Measurements from ENCODE around the gene ITGAE. TPM values are rescaled to one million over a fixed set of nuclear protein-coding genes. Genes with fewer than 3 reads are reported as not detected.

The ITGAE gene
- total and polyA plus RNA-seq, 10 of the 15 experiments (the other 5 are each of a cell fraction or from before 2014, with no cell fraction given): 13.1 to 161 (median 34.8) TPM

GRCh38 chr17:3740611-3741073, 60.3 kb downstream of the ITGAE start:
- intact Hi-C loops (cut with micrococcal nuclease; ENCODE audit: unreplicated experiment): no loop called here
- in situ Hi-C loops (cut with MboI): no loop called here

More at GRCh38 chr17:3740611-3741073, 60.3 kb downstream of the ITGAE start:
- RAD21 ChIA-PET (ENCODE audit: unreplicated experiment): interaction anchor here (0.6 to 7.7 kb wide), 9 partner anchors 8 to 105 kb away, joined by 3 to 191 read pairs (median 4); partner anchors contain the start of gene NCBP3
- Histone ChIP-seq H3K4me3 (no peak overlapping the region; the same call in 1 of the 2 replicates), H3K36me3 (ENCODE audit: control insufficient read depth in 2 of 2, insufficient read depth in 2 of 2, low read length in 1 of 2) (no peaks in the 10 kb centered on the region), H3K27me3 (replicated peaks in 1 of 2; ENCODE audit: control insufficient read depth in 2 of 2, insufficient read depth in 2 of 2, low read length in 1 of 2) (no peaks in the 10 kb centered on the region), H3K27ac (ENCODE audit: control insufficient read depth, insufficient read depth) (no peak overlapping the region), H3K9ac (ENCODE audit: control insufficient read depth, insufficient read depth, low read length) (no peak overlapping the region), H3K9me3 (replicated peaks; ENCODE audit: control insufficient read depth, insufficient read depth, low read length) (no peaks in the 10 kb centered on the region; the same call in 2 of the 3 replicates), H4K20me1 (ENCODE audit: control insufficient read depth, insufficient read depth) (no peaks in the 10 kb centered on the region), H3K79me2 (ENCODE audit: control insufficient read depth, insufficient read depth, low read length) (no peaks in the 10 kb centered on the region), H3K4me2 (ENCODE audit: control insufficient read depth, insufficient read depth) (no peak overlapping the region), H2AFZ (ENCODE audit: control insufficient read depth, low read depth, low read length) (peak overlapping the region; percentile 56), H3K4me1 (ENCODE audit: control insufficient read depth, insufficient read depth, low read length) (0 out of 2 replicates have a peak, but pooled peaks cover 2% of the 10 kb centered on the region)
- FAIRE-seq: peak; percentile 84
- TF ChIP-seq RBBP5 (conservative IDR thresholded peaks at IDR 0.05) (no peak), KAT2A (conservative IDR thresholded peaks at IDR 0.05; ENCODE audit: control insufficient read depth, low read depth, low read length) (no peak), GABPA (IDR thresholded peaks at IDR 0.05; ENCODE audit: low read depth) (peak; percentile 58), RUNX3 (IDR thresholded peaks at IDR 0.05; ENCODE audit: low read length) (0 out of 2 replicates have a peak, but pooled peaks have one; percentile 13), IKZF1 (conservative IDR thresholded peaks at IDR 0.05) (peak; percentile 18; the same call in 1 of the 2 replicates), TCF12 (IDR thresholded peaks at IDR 0.05; ENCODE audit: low read depth, low read length) (peak; percentile 20; the same call in 1 of the 2 replicates), SRF (IDR thresholded peaks at IDR 0.05; ENCODE audit: low read depth in 2 of 2, low read length in 2 of 2) (0 out of 4 replicates have a peak, but pooled peaks of 1 of the 2 experiments have one; percentile 52), SPI1 (IDR thresholded peaks at IDR 0.05; ENCODE audit: borderline replicate concordance, insufficient read depth, low read depth, low read length) (peak; percentile 36; the same call in 1 of the 2 replicates), ASH2L (IDR thresholded peaks at IDR 0.05; ENCODE audit: borderline replicate concordance, low read depth) (no peak)
- TF ChIP-seq, protein P1, sequence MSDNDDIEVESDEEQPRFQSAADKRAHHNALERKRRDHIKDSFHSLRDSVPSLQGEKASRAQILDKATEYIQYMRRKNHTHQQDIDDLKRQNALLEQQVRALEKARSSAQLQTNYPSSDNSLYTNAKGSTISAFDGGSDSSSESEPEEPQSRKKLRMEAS (IDR thresholded peaks at IDR 0.05; ENCODE audit: low read depth, low read length): peak; percentile 65; the same call in 1 of the 2 replicates
- TF ChIP-seq, protein P2, sequence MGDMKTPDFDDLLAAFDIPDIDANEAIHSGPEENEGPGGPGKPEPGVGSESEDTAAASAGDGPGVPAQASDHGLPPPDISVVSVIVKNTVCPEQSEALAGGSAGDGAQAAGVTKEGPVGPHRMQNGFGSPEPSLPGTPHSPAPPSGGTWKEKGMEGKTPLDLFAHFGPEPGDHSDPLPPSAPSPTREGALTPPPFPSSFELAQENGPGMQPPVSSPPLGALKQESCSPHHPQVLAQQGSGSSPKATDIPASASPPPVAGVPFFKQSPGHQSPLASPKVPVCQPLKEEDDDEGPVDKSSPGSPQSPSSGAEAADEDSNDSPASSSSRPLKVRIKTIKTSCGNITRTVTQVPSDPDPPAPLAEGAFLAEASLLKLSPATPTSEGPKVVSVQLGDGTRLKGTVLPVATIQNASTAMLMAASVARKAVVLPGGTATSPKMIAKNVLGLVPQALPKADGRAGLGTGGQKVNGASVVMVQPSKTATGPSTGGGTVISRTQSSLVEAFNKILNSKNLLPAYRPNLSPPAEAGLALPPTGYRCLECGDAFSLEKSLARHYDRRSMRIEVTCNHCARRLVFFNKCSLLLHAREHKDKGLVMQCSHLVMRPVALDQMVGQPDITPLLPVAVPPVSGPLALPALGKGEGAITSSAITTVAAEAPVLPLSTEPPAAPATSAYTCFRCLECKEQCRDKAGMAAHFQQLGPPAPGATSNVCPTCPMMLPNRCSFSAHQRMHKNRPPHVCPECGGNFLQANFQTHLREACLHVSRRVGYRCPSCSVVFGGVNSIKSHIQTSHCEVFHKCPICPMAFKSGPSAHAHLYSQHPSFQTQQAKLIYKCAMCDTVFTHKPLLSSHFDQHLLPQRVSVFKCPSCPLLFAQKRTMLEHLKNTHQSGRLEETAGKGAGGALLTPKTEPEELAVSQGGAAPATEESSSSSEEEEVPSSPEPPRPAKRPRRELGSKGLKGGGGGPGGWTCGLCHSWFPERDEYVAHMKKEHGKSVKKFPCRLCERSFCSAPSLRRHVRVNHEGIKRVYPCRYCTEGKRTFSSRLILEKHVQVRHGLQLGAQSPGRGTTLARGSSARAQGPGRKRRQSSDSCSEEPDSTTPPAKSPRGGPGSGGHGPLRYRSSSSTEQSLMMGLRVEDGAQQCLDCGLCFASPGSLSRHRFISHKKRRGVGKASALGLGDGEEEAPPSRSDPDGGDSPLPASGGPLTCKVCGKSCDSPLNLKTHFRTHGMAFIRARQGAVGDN (IDR thresholded peaks at IDR 0.05): peak; percentile 79; the same call in 1 of the 2 replicates
- 21% methylated on average over 14 of the region's 14 CpGs for WGBS (ENCODE audit: insufficient coverage, insufficient replicate concordance, low lambda C conversion rate, missing lambda C conversion rate)
- no TSS peak for BruUV-seq (replicated peaks)
- CTCF ChIA-PET: interaction anchor here (0.7 to 9.7 kb wide), 12 partner anchors 25 to 106 kb away, joined by 3 to 371 read pairs (median 4); partner anchors contain the start of gene NCBP3
- DNase-seq (ENCODE audit: low read depth, low spot score): no peak
- peak; percentile 54 for ATAC-seq
- POLR2A ChIA-PET: no interaction called here
- SMC1A ChIA-PET (ENCODE audit: uncharacterized antibody, unreplicated experiment): interaction anchor here (0.9 to 10.8 kb wide), 9 partner anchors 9 to 105 kb away, joined by 3 to 255 read pairs (median 4); partner anchors contain the start of gene NCBP3

Data from GM12878 (cell line).